Endometrial microvascular endothelial cells (primary cell): Measurements from ENCODE around the gene NR6A1. TPM values are rescaled to one million over a fixed set of nuclear protein-coding genes. Genes with fewer than 3 reads are reported as not detected.

ENCODE experiments used
- in situ Hi-C: cut with HindIII; loops from 2 replicates; pipeline ENCODE4 v1.10.0; 2017; ENCODE audit warnings: low sequenced_read_pairs, low pct_unique_long_range_greater_than_20kb; ENCODE audit errors: inconsistent ontology term
- total RNA-seq: library from RNA; depleted of rRNA; stranded (reverse); fragments of >200 nt; gene quantifications from one replicate; pipeline ENCODE4 v1.2.3, GENCODE V29; 2015; ENCODE audit errors: inconsistent ontology term

The NR6A1 gene
- total RNA-seq, 1 donor from 2014 or later = 0.19 TPM

GRCh38 chr9:124780060-124780756 lies 9.1 kb upstream of the NR6A1 start:
- in situ Hi-C loops = no loop called here

- in situ Hi-C loops = no loop called here
These were observed 8.4 kb upstream of the NR6A1 start for GRCh38 chr9:124779368-124780059.

- in situ Hi-C loops = no loop called here
These were observed 7.7 kb upstream of the NR6A1 start for GRCh38 chr9:124778575-124779367.

GRCh38 chr9:124776954-124777648 lies 6.0 kb upstream of the NR6A1 start, which contains the start of gene OLFML2A:
Gene OLFML2A (plus strand): TSS chr9:124777133. CDS start chr9:124777271, 138 bp downstream.
- in situ Hi-C loops = no loop called here

GRCh38 chr9:124776618-124776953 lies 5.5 kb upstream of the NR6A1 start:
- in situ Hi-C loops = no loop called here

- in situ Hi-C loops = loop anchor here (25.0 kb wide), 2 partner anchors 88 to 413 kb away; partner anchors contain the start of genes ARPC5L, PPP6C, RPL35 and WDR38
These were observed 3.2 kb upstream of the NR6A1 start for GRCh38 chr9:124774129-124774978.

GRCh38 chr9:124773473-124774128 lies 2.5 kb upstream of the NR6A1 start:
- in situ Hi-C loops = loop anchor here (25.0 kb wide), 2 partner anchors 89 to 414 kb away; partner anchors contain the start of genes ARPC5L, PPP6C, RPL35 and WDR38

- in situ Hi-C loops = loop anchor here (25.0 kb wide), 2 partner anchors 89 to 414 kb away; partner anchors contain the start of genes ARPC5L, PPP6C, RPL35 and WDR38
These were observed 1.8 kb upstream of the NR6A1 start for GRCh38 chr9:124772877-124773276.

- in situ Hi-C loops = loop anchor here (25.0 kb wide), 2 partner anchors 90 to 415 kb away; partner anchors contain the start of genes ARPC5L, PPP6C, RPL35 and WDR38
These were observed 962 bp upstream of the NR6A1 start for GRCh38 chr9:124771867-124772679.

GRCh38 chr9:124770359-124771020 lies 621 bp downstream of the NR6A1 start:
- in situ Hi-C loops = loop anchor here (25.0 kb wide), 2 partner anchors 92 to 417 kb away; partner anchors contain the start of genes ARPC5L, PPP6C, RPL35 and WDR38

GRCh38 chr9:124769549-124770358 lies 1.4 kb downstream of the NR6A1 start:
- in situ Hi-C loops = loop anchor here (25.0 kb wide), 2 partner anchors 93 to 418 kb away; partner anchors contain the start of genes ARPC5L, PPP6C, RPL35 and WDR38

- in situ Hi-C loops = loop anchor here (25.0 kb wide), 2 partner anchors 93 to 418 kb away; partner anchors contain the start of genes ARPC5L, PPP6C, RPL35 and WDR38
These were observed 2.2 kb downstream of the NR6A1 start for GRCh38 chr9:124768750-124769548.

GRCh38 chr9:124768334-124768733 lies 2.8 kb downstream of the NR6A1 start:
- in situ Hi-C loops = loop anchor here (25.0 kb wide), 2 partner anchors 94 to 419 kb away; partner anchors contain the start of genes ARPC5L, PPP6C, RPL35 and WDR38

GRCh38 chr9:124767821-124768220 lies 3.3 kb downstream of the NR6A1 start:
- in situ Hi-C loops = loop anchor here (25.0 kb wide), 2 partner anchors 94 to 419 kb away; partner anchors contain the start of genes ARPC5L, PPP6C, RPL35 and WDR38
